Nephron progenitor cell (in vitro differentiated cells): Measurements from ENCODE around the gene GSTP1.

ENCODE experiments used
- DNase-seq: peaks from one replicate; pipeline ENCODE4 v3.0.0; 2021
- H3K27ac Mint-ChIP-seq: 2 replicates; pipeline ENCODE4 v1.8.0; 2021; ENCODE audit warnings: mild to moderate bottlenecking, moderate library complexity, mixed read lengths
- H3K27me3 Mint-ChIP-seq: 2 replicates; pipeline ENCODE4 v1.8.0; 2021; ENCODE audit warnings: mild to moderate bottlenecking, low read depth, mixed read lengths; ENCODE audit not compliant: poor library complexity
- H3K36me3 Mint-ChIP-seq: 2 replicates; pipeline ENCODE4 v1.8.0; 2021; ENCODE audit warnings: low read depth, mixed read lengths
- H3K4me1 Mint-ChIP-seq: 2 replicates; pipeline ENCODE4 v1.8.0; 2021; ENCODE audit warnings: mixed read lengths
- H3K4me3 Mint-ChIP-seq: 2 replicates; pipeline ENCODE4 v1.8.0; 2021; ENCODE audit warnings: mild to moderate bottlenecking, moderate library complexity, mixed read lengths
- H3K9me3 Mint-ChIP-seq: 2 replicates; pipeline ENCODE4 v1.8.0; 2021; ENCODE audit warnings: mild to moderate bottlenecking, moderate library complexity, mixed read lengths
- CTCF ChIP-seq: fragments of 200-600 bp; sonication (generic); IDR thresholded peaks from 2 replicates; pipeline ENCODE4 v1.5.0; 2021; ENCODE audit warnings: antibody characterized with exemption

GSTP1 gene

GRCh38 chr11:67613313-67613959 lies 29.8 kb downstream of the GSTP1 start:
- no peak for TF ChIP-seq CTCF
- H3K27ac Mint-ChIP-seq = no peak overlapping the region
- no peak for DNase-seq
- peaks cover 18% of the 10 kb centered on the region for H3K36me3 Mint-ChIP-seq
- peaks cover 12% of the 10 kb centered on the region for H3K27me3 Mint-ChIP-seq
- no peak overlapping the region for H3K4me3 Mint-ChIP-seq
- peaks cover 7% of the 10 kb centered on the region for H3K9me3 Mint-ChIP-seq
- H3K4me1 Mint-ChIP-seq = peaks cover 25% of the 10 kb centered on the region

GRCh38 chr11:67613960-67614715 lies 30.5 kb downstream of the GSTP1 start:
- Mint-ChIP-seq H3K9me3 (peaks cover 10% of the 10 kb centered on the region), H3K27me3 (peaks cover 12% of the 10 kb centered on the region), H3K4me1 (peaks cover 24% of the 10 kb centered on the region), H3K27ac (no peak overlapping the region), H3K4me3 (no peak overlapping the region), H3K36me3 (peaks cover 17% of the 10 kb centered on the region)
- TF ChIP-seq CTCF = peak; percentile 73
- DNase-seq = peak; percentile 84

- Mint-ChIP-seq H3K9me3 (peaks cover 17% of the 10 kb centered on the region), H3K4me1 (peaks cover 30% of the 10 kb centered on the region), H3K4me3 (no peak overlapping the region), H3K27ac (no peak overlapping the region), H3K27me3 (peaks cover 12% of the 10 kb centered on the region), H3K36me3 (peaks cover 18% of the 10 kb centered on the region)
- TF ChIP-seq CTCF = peak; percentile 46
- DNase-seq = no peak
Measured at GRCh38 chr11:67614730-67615714, 31.4 kb downstream of the GSTP1 start.

GRCh38 chr11:67615728-67616430 lies 32.3 kb downstream of the GSTP1 start:
- Mint-ChIP-seq H3K27ac (no peak overlapping the region), H3K4me3 (no peak overlapping the region), H3K27me3 (peaks cover 12% of the 10 kb centered on the region), H3K36me3 (peaks cover 19% of the 10 kb centered on the region), H3K4me1 (peaks cover 32% of the 10 kb centered on the region), H3K9me3 (peaks cover 18% of the 10 kb centered on the region)
- no peak for DNase-seq
- TF ChIP-seq CTCF = no peak

- Mint-ChIP-seq H3K36me3 (peaks cover 19% of the 10 kb centered on the region), H3K9me3 (peaks cover 18% of the 10 kb centered on the region), H3K27me3 (peaks cover 15% of the 10 kb centered on the region), H3K4me3 (peak overlapping the region; percentile 24), H3K27ac (no peak overlapping the region), H3K4me1 (peaks cover 37% of the 10 kb centered on the region)
- DNase-seq = no peak
- no peak for TF ChIP-seq CTCF
Measured at GRCh38 chr11:67616431-67617242, 33.0 kb downstream of the GSTP1 start.
